HT1080 (cell line): Measurements from ENCODE around the gene NIPAL3. TPM values are rescaled to one million over a fixed set of nuclear protein-coding genes. Genes with fewer than 3 reads are reported as not detected.

Experiments used
- DNase-seq: peaks from one replicate; pipeline ENCODE4 v3.0.0-alpha.2; 2015; ENCODE audit warnings: low read depth
- polyA plus RNA-seq, 2 experiments: library from polyadenylated mRNA; depleted of rRNA; stranded (reverse); fragments of >200 nt; gene quantifications; 2 replicates each; pipeline ENCODE4 v1.2.3, GENCODE V29; 2015
- total RNA-seq: library from RNA; depleted of rRNA; stranded (reverse); fragments of >200 nt; shearing (Covaris generic); gene quantifications from 2 replicates; pipeline ENCODE4 v1.2.3, GENCODE V29; 2014; rRNA removed

NIPAL3 gene
- 27.8 and 28.7 TPM in 2 replicates for total RNA-seq
- polyA plus RNA-seq (2015; cell fraction: cytosol; rRNA removed) = 35.2 and 39.5 TPM in 2 replicates
- polyA plus RNA-seq (2015; cell fraction: nucleus; rRNA removed) = 21.2 and 24.2 TPM in 2 replicates

DNA sequence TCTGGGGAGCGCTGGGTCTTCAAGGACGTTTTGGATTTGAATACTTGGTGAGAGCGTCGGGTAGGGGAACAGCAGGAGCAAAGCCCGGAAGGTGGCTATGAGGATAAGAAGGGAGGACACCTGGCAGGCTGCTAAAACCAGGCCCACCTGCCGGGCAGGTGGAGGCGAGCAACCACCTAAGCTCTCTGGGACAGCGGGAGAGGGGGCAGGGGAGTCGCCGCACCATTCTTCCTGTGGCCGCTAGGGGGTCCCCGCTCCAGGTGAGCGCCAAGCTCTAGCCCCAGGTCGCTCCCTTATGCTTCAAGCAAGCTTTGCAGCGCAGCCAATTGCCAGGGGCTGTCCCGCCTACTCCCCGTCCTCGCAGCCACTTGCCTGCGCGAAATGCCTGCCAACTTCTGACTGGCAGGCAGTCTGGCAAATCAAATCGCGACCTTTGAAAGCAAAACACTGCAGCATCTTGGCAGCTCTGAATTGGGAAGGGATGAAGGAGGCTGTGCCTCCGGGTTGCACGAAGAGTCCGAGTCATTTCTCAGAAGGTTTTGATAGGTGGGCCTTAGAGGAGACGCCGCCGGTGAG is at the start of gene NIPAL3:
NIPAL3 (plus strand) TSS at position 469 of the 576 bp plus-strand sequence. CDS start 3,746 bp downstream, outside the sequence.
- peak; percentile 97 for DNase-seq

- no peak for DNase-seq
These were observed 48.9 kb upstream of the NIPAL3 start for GRCh38 chr1:24366707-24367106.

DNA sequence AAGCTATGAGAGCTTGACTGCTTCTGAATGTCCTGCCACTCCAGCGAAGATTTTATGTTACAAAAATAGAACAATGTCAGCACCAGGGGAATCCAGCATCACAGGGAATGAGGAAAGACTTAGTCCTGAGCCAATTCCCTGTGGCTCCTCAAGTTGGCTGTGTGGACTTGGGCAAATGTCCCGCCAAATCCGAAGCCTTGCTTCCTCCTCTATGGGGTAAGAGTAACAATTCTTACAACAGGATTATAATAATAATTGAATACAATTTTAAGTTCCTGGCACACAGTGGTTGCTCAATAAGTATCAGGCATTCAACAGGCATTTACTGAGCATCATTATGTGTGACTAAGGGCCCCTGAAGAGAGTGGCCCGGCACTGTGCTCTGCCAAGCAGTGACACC is 46.4 kb upstream of the NIPAL3 start:
- DNase-seq = no peak

- no peak for DNase-seq
These were observed 45.8 kb upstream of the NIPAL3 start for GRCh38 chr1:24369801-24370200.

DNA sequence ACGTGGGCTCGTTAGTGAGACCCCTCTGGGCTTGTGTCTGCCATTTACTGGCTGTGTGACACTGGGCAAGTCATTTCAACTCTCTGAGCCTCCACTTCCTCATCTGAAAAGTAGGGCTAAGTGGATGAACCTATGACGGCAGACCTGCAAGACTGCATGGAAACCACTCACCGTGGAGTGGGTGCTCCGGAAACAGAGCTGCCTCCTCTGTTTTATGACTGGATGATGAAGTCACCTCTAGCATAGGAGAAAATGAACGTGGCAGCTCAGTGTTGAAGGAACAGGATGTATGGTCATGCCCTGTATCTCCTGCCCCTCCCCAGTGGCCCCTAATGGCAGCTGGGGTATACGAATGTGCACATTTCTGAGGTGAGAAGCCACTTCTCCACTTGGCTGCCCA is 42.6 kb upstream of the NIPAL3 start:
- no peak for DNase-seq

- no peak for DNase-seq
These were observed 41.9 kb upstream of the NIPAL3 start for GRCh38 chr1:24373710-24374109.

GRCh38 chr1:24374891-24375786 is 40.5 kb upstream of the NIPAL3 start:
- peak; percentile 55 for DNase-seq

DNA sequence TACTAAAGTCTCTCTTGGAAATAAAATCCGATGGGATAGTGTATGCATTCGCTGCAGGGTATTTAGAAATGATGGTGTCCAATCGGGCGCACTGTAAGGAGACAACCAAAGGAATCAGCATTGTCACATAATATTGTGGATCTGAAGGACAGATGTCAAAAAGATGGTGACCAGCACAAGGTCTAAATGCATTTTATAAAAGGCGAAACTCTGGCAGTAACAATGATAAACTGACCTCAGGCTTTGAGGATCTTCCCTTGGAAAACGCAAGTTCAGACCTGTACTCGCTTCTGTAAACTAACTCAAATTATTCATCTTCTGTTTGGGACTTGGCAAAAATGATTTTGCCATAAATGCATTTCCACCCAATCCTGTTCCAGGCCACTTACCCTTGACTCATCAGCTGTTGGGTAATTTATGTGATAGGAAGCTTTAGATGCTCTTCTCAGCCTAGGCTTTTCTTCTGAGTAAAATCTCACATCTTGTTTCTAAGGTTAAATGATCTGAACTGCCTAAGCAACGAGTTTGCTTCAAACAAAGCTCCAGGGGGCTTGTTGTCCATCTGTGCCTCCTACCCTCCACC is 35.8 kb upstream of the NIPAL3 start:
- DNase-seq = no peak

GRCh38 chr1:24380508-24380907 is 35.1 kb upstream of the NIPAL3 start:
- DNase-seq = no peak

- DNase-seq = no peak
These were observed 34.3 kb upstream of the NIPAL3 start for GRCh38 chr1:24381256-24381655.

DNA sequence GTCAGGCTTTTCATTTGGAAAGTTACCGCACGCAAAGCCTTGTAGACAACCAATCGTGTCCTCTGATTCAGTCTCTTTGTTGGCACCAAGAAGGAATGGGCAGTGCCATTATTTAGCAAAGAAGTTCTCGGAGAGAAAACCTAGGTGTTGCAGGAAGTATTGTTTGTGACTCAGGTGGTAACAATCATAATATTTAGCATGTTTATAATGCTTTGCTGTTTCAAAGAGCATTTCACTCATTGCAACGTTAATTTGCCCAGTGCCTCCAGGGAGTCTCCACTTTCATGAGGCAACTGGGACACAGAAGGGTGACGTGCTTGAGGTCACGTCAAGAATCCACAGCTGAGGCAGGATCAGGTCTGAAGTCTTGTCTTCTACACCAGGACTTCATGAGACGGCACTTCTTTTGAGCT is 33.4 kb upstream of the NIPAL3 start:
- DNase-seq = no peak

GRCh38 chr1:24383381-24383940 is 32.1 kb upstream of the NIPAL3 start:
- DNase-seq = no peak

GRCh38 chr1:24384251-24385090 is 31.1 kb upstream of the NIPAL3 start:
- DNase-seq = peak; percentile 80

DNA sequence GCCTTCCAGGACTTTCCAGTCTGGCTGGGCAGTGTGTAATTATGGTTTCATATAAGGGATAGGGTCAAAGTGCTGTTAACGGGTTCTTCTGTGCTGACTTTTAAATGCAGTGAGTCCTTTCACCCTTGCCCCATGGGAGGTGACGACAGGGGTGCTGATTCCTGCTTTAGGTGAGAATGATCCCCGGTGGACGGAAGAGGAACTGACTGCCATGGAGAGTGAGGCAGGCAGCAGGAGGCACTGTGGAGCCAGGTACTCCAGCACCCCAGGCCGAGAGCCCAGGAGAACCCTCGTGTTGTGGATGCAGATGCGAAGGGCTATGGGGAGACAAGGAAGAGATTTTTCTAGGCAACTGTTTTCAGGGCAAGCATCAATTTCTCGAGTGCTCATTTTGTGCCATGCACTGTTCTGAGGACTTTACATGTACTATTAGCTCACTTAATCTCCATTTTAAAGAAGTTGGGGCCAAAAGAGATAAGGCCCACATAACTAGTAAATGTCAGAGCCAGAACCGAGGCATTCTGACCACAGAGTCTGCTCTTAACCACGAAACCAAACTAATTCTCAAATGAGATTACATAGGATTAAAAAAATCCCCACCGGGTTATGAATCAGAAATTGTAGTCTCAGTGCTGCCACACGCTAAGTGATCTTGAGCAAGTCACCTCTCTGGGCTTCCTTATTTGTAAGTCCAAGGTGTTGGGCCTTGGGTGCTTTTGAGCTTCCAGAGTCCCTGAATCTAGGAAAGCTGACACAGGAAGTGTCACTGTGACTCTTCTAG is 30.3 kb upstream of the NIPAL3 start:
- DNase-seq = peak; percentile 24

DNA sequence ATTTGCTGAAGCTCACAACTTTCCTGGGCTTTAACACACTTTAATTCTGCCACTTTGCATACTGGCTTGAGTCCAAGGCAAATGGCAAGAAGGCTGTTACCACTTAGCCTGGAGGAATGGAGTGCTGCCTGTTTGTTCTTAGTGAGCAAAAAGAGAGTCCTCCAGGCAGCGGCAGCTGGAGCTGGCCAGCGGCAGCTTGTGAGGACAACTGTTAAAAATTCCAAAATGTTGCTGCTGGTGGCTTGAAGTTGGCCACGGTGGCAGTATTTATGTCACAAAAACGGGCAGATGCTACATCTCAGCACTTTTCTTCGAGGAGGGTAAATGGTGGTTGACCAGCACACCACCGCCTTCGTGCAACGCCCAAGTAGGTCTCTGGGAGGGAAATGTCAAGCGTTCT is 29.4 kb upstream of the NIPAL3 start:
- no peak for DNase-seq

- no peak for DNase-seq
These were observed 28.7 kb upstream of the NIPAL3 start for GRCh38 chr1:24386931-24387330.

- no peak for DNase-seq
These were observed 27.9 kb upstream of the NIPAL3 start for GRCh38 chr1:24387636-24388175.

DNA sequence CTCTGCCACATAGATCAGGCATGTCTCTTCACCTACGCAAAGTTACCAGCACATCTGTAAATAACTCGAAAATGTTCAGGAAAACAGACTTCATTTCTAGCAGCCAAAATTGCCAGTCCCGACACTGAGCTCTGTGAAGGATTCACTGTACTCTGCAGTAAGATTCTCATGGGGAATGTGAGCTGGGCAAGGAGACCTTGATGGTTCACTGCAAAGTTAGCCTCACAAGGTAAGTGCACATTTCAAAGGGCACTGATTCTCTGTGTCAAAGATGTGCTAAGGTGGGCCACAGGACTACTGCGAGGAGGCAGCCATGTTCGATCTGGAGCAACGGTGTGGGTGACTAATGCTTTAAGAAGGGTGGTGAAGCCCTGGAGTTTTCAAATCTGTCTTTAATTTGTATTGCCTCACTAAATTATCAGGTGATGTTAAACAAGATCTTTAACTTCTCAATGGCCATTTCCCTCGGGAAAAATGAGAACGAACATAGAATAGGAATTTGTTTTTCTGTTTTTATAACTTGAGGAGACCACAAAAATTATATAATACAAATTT is 27.2 kb upstream of the NIPAL3 start:
- DNase-seq = no peak

DNA sequence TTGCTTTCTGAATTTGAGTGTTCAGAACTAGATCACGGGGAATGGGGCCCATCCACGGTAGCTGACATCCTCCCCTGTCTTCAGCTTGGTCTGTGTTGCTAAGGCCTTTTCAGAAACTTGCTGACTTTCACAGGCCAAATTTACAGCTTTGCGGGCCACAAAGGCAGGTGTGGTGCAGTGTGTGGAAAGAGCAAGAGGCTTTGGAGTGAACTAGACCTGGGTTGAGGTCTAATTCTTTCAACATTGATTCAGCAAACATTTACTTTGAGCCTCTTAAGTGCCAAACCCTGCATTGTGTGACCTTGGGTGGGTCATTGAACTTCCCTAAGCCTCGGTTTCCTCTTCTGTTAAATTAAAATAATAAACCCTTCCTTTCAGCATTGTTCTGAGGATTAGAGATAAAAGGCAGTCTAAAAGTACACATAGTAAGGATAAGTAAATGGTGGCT is 26.3 kb upstream of the NIPAL3 start:
- no peak for DNase-seq
